SK-N-SH treated with all-trans-retinoic acid at 6 μM for 48 hours (cell line): Measurements from ENCODE around the gene DOHH.

Experiments used
- ATAC-seq: fragments of 200-7000 bp; cut with Tn5 transposase; 3 replicates; pipeline ENCODE4 v1.9.1; 2020; ENCODE audit warnings: mild to moderate bottlenecking, moderate library complexity
- ARNTL ChIP-seq: fragments of 450-650 bp; formaldehyde crosslinking; IDR thresholded peaks from 2 replicates; pipeline ENCODE4 v1.5.0; 2020; ENCODE audit warnings: low read depth, mild to moderate bottlenecking, moderate library complexity, borderline replicate concordance
- BACH2 ChIP-seq: fragments of 250-450 bp; sonication (Bioruptor Pico); IDR thresholded peaks from 2 replicates; pipeline ENCODE4 v1.9.0; 2021; ENCODE audit warnings: mild to moderate bottlenecking, borderline replicate concordance
- CSDC2 ChIP-seq: fragments of 250-450 bp; sonication (Bioruptor Pico); IDR thresholded peaks from 2 replicates; pipeline ENCODE4 v1.5.0; 2020; ENCODE audit warnings: mild to moderate bottlenecking, moderate library complexity
- ESRRG ChIP-seq: fragments of 250-450 bp; sonication (Bioruptor Pico); IDR thresholded peaks from 2 replicates; pipeline ENCODE4 v1.6.1; 2021; ENCODE audit warnings: mild to moderate bottlenecking
- GLIS3 ChIP-seq: fragments of 250-450 bp; sonication (Bioruptor Pico); IDR thresholded peaks from 2 replicates; pipeline ENCODE4 v1.5.0; 2020; ENCODE audit warnings: mild to moderate bottlenecking, moderate library complexity
- OSR1 ChIP-seq: fragments of 250-450 bp; sonication (Bioruptor Pico); IDR thresholded peaks from 2 replicates; pipeline ENCODE4 v1.8.0; 2022; ENCODE audit warnings: moderate library complexity, mild to moderate bottlenecking, inconsistent platforms
- PPARA ChIP-seq: fragments of 250-450 bp; sonication (Bioruptor Pico); IDR thresholded peaks from 2 replicates; pipeline ENCODE4 v1.5.0; 2020; ENCODE audit warnings: mild to moderate bottlenecking, borderline replicate concordance
- RARB ChIP-seq: fragments of 250-450 bp; sonication (Bioruptor Pico); IDR thresholded peaks from 2 replicates; pipeline ENCODE4 v1.8.0; 2021; ENCODE audit warnings: mild to moderate bottlenecking, moderate library complexity
- SNAI2 ChIP-seq: fragments of 250-450 bp; sonication (Bioruptor Pico); IDR thresholded peaks from 2 replicates; pipeline ENCODE4 v1.5.0; 2020; ENCODE audit warnings: mild to moderate bottlenecking, moderate library complexity
- TCF4 ChIP-seq: fragments of 250-450 bp; sonication (Bioruptor Pico); IDR thresholded peaks from 2 replicates; pipeline ENCODE4 v1.8.0; 2021; ENCODE audit warnings: mild to moderate bottlenecking, moderate library complexity, borderline replicate concordance
- TOX ChIP-seq: fragments of 250-450 bp; sonication (Bioruptor Pico); IDR thresholded peaks from 2 replicates; pipeline ENCODE4 v1.8.0; 2021; ENCODE audit warnings: mild to moderate bottlenecking, moderate library complexity, borderline replicate concordance
- ZC3H10 ChIP-seq: fragments of 250-450 bp; sonication (Bioruptor Pico); IDR thresholded peaks from 2 replicates; pipeline ENCODE4 v1.5.1; 2021; ENCODE audit warnings: mild to moderate bottlenecking, moderate library complexity
- ZFP3 ChIP-seq: fragments of 250-450 bp; sonication (Bioruptor Pico); IDR thresholded peaks from 2 replicates; pipeline ENCODE4 v1.5.0; 2020; ENCODE audit warnings: mild to moderate bottlenecking, moderate library complexity
- ZFP30 ChIP-seq: fragments of 450-650 bp; formaldehyde crosslinking; IDR thresholded peaks from 2 replicates; pipeline ENCODE4 v1.5.0; 2022; ENCODE audit warnings: mild to moderate bottlenecking, moderate library complexity
- ZNF565 ChIP-seq: fragments of 450-650 bp; formaldehyde crosslinking; conservative IDR thresholded peaks from 2 replicates; pipeline ENCODE4 v1.5.0; 2020; ENCODE audit warnings: low read depth, mild to moderate bottlenecking, moderate library complexity
- ZNF70 ChIP-seq: fragments of 450-650 bp; formaldehyde crosslinking; IDR thresholded peaks from 2 replicates; pipeline ENCODE4 v1.5.0; 2020; ENCODE audit warnings: mild to moderate bottlenecking, moderate library complexity
- ZNF8 ChIP-seq: fragments of 450-650 bp; formaldehyde crosslinking; IDR thresholded peaks from 2 replicates; pipeline ENCODE4 v1.5.0; 2020; ENCODE audit warnings: mild to moderate bottlenecking, moderate library complexity
- TF ChIP-seq, protein P1 (sequence below): fragments of 250-450 bp; sonication (Bioruptor Pico); IDR thresholded peaks from 2 replicates; pipeline ENCODE4 v1.5.1; 2020; ENCODE audit warnings: low read depth, mild to moderate bottlenecking, moderate library complexity
- TF ChIP-seq, protein P2 (sequence below): fragments of 250-450 bp; sonication (Bioruptor Pico); IDR thresholded peaks from 2 replicates; pipeline ENCODE4 v1.8.0; 2020; ENCODE audit warnings: mild to moderate bottlenecking, moderate library complexity, borderline replicate concordance
- TF ChIP-seq, protein P3 (sequence below): fragments of 250-450 bp; sonication (Bioruptor Pico); IDR thresholded peaks from 2 replicates; pipeline ENCODE4 v1.8.0; 2021; ENCODE audit warnings: low read depth, mild to moderate bottlenecking, moderate library complexity, borderline replicate concordance
- TF ChIP-seq, protein P4 (sequence below): fragments of 250-450 bp; sonication (Bioruptor Pico); IDR thresholded peaks from 2 replicates; pipeline ENCODE4 v1.5.1; 2021; ENCODE audit warnings: mild to moderate bottlenecking, moderate library complexity
- TF ChIP-seq, protein P5 (sequence below): fragments of 250-450 bp; sonication (Bioruptor Pico); IDR thresholded peaks from 2 replicates; pipeline ENCODE4 v1.5.0; 2020; ENCODE audit warnings: mild to moderate bottlenecking, moderate library complexity

Gene DOHH

DNA sequence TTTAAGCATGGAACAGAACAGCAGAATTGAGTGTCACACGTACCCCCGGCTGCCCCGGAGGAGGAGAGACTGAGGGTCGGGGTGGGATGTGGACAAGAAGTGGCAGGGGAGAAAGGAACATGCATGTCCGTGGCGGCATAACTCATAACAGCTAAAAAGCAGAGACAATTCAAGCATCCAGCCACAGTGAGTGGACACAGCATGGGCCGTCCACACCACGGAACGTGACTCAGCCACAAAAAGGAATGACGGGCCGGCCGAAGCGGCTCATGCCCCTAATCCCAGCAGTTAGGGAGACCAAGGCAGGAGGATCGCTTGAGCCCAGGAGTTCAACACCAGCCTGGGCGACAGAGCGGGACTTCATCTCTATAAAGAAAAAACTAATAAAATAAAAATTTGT, 7.6 kb downstream of the DOHH start:
- TF ChIP-seq OSR1 (CRISPR knock-in tag) = no peak
- TF ChIP-seq BACH2 (CRISPR knock-in tag) = no peak
- no peak for TF ChIP-seq PPARA (CRISPR knock-in tag)
- no peak for TF ChIP-seq RARB (CRISPR knock-in tag)
- TF ChIP-seq ARNTL (CRISPR knock-in tag) = no peak
- TF ChIP-seq, protein P1, sequence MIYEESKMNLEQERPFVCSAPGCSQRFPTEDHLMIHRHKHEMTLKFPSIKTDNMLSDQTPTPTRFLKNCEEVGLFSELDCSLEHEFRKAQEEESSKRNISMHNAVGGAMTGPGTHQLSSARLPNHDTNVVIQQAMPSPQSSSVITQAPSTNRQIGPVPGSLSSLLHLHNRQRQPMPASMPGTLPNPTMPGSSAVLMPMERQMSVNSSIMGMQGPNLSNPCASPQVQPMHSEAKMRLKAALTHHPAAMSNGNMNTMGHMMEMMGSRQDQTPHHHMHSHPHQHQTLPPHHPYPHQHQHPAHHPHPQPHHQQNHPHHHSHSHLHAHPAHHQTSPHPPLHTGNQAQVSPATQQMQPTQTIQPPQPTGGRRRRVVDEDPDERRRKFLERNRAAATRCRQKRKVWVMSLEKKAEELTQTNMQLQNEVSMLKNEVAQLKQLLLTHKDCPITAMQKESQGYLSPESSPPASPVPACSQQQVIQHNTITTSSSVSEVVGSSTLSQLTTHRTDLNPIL = no peak
- TF ChIP-seq GLIS3 (CRISPR knock-in tag) = no peak
- TF ChIP-seq ZNF70 (CRISPR knock-in tag) = no peak
- TF ChIP-seq, protein P2, sequence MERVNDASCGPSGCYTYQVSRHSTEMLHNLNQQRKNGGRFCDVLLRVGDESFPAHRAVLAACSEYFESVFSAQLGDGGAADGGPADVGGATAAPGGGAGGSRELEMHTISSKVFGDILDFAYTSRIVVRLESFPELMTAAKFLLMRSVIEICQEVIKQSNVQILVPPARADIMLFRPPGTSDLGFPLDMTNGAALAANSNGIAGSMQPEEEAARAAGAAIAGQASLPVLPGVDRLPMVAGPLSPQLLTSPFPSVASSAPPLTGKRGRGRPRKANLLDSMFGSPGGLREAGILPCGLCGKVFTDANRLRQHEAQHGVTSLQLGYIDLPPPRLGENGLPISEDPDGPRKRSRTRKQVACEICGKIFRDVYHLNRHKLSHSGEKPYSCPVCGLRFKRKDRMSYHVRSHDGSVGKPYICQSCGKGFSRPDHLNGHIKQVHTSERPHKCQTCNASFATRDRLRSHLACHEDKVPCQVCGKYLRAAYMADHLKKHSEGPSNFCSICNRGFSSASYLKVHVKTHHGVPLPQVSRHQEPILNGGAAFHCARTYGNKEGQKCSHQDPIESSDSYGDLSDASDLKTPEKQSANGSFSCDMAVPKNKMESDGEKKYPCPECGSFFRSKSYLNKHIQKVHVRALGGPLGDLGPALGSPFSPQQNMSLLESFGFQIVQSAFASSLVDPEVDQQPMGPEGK = no peak
- no peak for TF ChIP-seq ZFP30 (CRISPR knock-in tag)
- no peak for TF ChIP-seq ZFP3 (CRISPR knock-in tag)
- TF ChIP-seq ZNF565 = no peak
- no peak for TF ChIP-seq CSDC2 (CRISPR knock-in tag)
- no peak for TF ChIP-seq ZC3H10 (CRISPR knock-in tag)
- TF ChIP-seq, protein P3, sequence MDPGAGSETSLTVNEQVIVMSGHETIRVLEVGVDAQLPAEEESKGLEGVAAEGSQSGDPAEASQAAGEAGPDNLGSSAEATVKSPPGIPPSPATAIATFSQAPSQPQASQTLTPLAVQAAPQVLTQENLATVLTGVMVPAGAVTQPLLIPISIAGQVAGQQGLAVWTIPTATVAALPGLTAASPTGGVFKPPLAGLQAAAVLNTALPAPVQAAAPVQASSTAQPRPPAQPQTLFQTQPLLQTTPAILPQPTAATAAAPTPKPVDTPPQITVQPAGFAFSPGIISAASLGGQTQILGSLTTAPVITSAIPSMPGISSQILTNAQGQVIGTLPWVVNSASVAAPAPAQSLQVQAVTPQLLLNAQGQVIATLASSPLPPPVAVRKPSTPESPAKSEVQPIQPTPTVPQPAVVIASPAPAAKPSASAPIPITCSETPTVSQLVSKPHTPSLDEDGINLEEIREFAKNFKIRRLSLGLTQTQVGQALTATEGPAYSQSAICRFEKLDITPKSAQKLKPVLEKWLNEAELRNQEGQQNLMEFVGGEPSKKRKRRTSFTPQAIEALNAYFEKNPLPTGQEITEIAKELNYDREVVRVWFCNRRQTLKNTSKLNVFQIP (CRISPR knock-in tag) = no peak
- TF ChIP-seq, all 23 proteins: peak for 0
- ATAC-seq = no peak

DNA sequence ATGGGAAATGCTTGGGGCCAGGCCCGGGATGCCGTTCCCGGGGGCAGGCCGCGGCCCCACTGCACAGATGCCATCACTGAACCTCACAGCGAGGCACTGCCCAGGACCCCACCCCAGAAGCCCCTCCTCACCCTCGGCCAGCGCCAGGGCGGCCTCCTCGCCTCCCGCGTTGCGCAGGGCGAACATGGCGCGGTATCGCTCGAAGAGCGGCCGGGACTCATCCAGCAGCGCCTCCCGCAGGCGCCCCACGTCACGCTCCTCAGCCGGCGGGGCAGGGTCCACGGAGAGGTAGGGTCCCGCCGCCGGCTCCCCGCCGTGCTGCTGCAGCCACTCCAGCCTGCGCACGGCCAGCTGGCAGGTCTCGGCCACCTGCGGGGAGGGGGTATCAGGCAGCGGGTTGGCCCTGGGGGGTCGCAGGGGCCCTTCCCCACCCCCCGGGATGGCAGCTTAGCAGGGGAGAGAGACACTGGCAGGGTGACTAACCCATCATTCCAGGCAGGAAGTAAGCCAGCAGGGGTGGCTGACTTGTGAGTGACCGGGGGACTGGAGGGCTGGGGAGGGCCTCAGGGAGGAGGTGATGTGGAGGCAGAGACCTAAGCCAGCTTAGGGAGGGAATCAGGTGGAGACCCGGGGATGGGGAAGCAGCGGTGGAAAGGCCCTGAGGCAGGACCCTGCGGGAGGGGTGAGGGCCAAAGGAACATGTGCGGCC, 8.2 kb downstream of the DOHH start:
- TF ChIP-seq ZFP3 (CRISPR knock-in tag) (no peak), TCF4 (no peak), ZNF565 (no peak), PPARA (CRISPR knock-in tag) (no peak), ARNTL (CRISPR knock-in tag) (no peak), TOX (CRISPR knock-in tag) (no peak), ESRRG (CRISPR knock-in tag) (no peak), OSR1 (CRISPR knock-in tag) (no peak), ZNF70 (CRISPR knock-in tag) (no peak), ZNF8 (no peak), SNAI2 (CRISPR knock-in tag) (no peak), BACH2 (CRISPR knock-in tag) (no peak), CSDC2 (CRISPR knock-in tag) (no peak), ZFP30 (CRISPR knock-in tag) (no peak)
- TF ChIP-seq, protein P2 = no peak
- TF ChIP-seq, protein P4, sequence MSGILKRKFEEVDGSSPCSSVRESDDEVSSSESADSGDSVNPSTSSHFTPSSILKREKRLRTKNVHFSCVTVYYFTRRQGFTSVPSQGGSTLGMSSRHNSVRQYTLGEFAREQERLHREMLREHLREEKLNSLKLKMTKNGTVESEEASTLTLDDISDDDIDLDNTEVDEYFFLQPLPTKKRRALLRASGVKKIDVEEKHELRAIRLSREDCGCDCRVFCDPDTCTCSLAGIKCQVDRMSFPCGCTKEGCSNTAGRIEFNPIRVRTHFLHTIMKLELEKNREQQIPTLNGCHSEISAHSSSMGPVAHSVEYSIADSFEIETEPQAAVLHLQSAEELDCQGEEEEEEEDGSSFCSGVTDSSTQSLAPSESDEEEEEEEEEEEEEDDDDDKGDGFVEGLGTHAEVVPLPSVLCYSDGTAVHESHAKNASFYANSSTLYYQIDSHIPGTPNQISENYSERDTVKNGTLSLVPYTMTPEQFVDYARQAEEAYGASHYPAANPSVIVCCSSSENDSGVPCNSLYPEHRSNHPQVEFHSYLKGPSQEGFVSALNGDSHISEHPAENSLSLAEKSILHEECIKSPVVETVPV (CRISPR knock-in tag) = no peak
- TF ChIP-seq, protein P5, sequence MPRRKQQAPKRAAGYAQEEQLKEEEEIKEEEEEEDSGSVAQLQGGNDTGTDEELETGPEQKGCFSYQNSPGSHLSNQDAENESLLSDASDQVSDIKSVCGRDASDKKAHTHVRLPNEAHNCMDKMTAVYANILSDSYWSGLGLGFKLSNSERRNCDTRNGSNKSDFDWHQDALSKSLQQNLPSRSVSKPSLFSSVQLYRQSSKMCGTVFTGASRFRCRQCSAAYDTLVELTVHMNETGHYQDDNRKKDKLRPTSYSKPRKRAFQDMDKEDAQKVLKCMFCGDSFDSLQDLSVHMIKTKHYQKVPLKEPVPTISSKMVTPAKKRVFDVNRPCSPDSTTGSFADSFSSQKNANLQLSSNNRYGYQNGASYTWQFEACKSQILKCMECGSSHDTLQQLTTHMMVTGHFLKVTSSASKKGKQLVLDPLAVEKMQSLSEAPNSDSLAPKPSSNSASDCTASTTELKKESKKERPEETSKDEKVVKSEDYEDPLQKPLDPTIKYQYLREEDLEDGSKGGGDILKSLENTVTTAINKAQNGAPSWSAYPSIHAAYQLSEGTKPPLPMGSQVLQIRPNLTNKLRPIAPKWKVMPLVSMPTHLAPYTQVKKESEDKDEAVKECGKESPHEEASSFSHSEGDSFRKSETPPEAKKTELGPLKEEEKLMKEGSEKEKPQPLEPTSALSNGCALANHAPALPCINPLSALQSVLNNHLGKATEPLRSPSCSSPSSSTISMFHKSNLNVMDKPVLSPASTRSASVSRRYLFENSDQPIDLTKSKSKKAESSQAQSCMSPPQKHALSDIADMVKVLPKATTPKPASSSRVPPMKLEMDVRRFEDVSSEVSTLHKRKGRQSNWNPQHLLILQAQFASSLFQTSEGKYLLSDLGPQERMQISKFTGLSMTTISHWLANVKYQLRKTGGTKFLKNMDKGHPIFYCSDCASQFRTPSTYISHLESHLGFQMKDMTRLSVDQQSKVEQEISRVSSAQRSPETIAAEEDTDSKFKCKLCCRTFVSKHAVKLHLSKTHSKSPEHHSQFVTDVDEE (CRISPR knock-in tag) = no peak
- TF ChIP-seq, protein P1 = no peak
- no peak for ATAC-seq
